Nephron progenitor cell (in vitro differentiated cells): ENCODE results near the gene RIMBP3C.
A peak's percentile ranks its signal among the peaks of the same experiment; 100 is the strongest.
"Not testable (repeated sequence)": the region's sequence is repeated elsewhere in the genome, so short reads cannot be mapped to it uniquely, and the experiment has no call there.

Source experiments
- DNase-seq: peaks from one replicate; pipeline ENCODE4 v3.0.0; 2021
- H3K27ac Mint-ChIP-seq: 2 replicates; pipeline ENCODE4 v1.8.0; 2021; ENCODE audit warnings: mild to moderate bottlenecking, moderate library complexity, mixed read lengths
- H3K27me3 Mint-ChIP-seq: 2 replicates; pipeline ENCODE4 v1.8.0; 2021; ENCODE audit warnings: mild to moderate bottlenecking, low read depth, mixed read lengths; ENCODE audit not compliant: poor library complexity
- H3K36me3 Mint-ChIP-seq: 2 replicates; pipeline ENCODE4 v1.8.0; 2021; ENCODE audit warnings: low read depth, mixed read lengths
- H3K4me1 Mint-ChIP-seq: 2 replicates; pipeline ENCODE4 v1.8.0; 2021; ENCODE audit warnings: mixed read lengths
- H3K4me3 Mint-ChIP-seq: 2 replicates; pipeline ENCODE4 v1.8.0; 2021; ENCODE audit warnings: mild to moderate bottlenecking, moderate library complexity, mixed read lengths
- H3K9me3 Mint-ChIP-seq: 2 replicates; pipeline ENCODE4 v1.8.0; 2021; ENCODE audit warnings: mild to moderate bottlenecking, moderate library complexity, mixed read lengths

The RIMBP3C gene

DNA sequence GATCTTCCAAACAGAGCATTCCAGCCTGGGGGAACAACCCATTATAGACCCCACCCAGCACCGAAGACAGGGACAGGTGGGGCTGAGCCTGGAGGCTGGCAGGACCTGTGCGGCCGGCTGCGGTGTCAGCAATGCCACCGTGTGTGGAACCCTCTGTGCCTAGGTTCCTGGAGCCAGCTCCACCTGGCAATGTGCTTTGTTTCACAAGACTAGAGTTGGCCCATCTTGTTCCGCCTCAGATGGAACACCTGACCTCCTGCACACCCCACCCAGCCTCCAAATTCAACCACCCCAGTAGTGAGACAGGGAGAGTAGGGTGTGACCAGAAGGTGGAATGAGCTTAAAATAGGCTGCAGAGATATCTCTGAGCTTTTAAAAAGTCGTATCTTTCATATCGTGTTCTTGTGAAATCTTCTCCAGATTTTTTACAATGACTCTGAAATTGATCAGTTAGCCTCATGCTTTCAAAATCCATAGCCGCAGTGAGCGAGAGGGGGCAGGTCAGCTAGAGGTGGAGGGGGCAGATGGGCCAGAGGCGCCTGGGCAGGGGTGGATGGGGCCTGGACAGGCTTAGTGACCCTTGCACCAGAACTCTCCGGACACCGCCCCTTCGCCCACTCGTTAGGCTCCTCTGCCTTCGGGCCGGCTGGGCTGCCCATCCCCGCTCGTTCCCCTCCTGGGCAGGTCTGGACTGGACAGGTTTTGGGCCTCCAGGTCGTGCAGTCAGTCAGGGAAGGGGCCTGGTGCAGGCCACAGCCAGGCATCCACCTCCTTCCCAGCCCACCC lies 18.2 kb downstream of the RIMBP3C start:
- H3K27ac Mint-ChIP-seq, H3K9me3 Mint-ChIP-seq, H3K36me3 Mint-ChIP-seq, H3K27me3 Mint-ChIP-seq, H3K4me1 Mint-ChIP-seq, H3K4me3 Mint-ChIP-seq, DNase-seq: not testable (repeated sequence)

DNA sequence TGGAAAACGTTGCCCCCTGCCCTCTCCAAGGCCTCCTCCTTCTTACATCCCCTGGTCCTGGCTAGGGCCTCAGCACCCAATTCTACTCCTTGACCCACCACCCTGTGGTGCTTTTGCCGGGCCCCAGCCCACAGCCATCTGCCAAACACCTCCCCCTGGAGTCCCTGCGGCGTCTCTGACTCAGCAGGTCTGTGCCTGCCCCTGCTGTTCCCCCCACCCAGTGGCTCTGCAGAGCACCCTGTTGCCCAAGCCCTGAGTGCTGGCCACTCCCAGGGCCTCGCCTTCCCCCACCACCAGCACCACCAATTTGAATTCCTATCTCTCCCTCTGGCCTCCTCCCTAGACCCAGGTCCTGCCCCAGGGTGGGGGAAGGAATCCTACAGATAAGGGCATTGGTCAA lies 19.7 kb downstream of the RIMBP3C start:
- not testable (repeated sequence) for H3K36me3 Mint-ChIP-seq, H3K9me3 Mint-ChIP-seq, H3K4me3 Mint-ChIP-seq, DNase-seq, H3K27ac Mint-ChIP-seq, H3K27me3 Mint-ChIP-seq, H3K4me1 Mint-ChIP-seq

DNA sequence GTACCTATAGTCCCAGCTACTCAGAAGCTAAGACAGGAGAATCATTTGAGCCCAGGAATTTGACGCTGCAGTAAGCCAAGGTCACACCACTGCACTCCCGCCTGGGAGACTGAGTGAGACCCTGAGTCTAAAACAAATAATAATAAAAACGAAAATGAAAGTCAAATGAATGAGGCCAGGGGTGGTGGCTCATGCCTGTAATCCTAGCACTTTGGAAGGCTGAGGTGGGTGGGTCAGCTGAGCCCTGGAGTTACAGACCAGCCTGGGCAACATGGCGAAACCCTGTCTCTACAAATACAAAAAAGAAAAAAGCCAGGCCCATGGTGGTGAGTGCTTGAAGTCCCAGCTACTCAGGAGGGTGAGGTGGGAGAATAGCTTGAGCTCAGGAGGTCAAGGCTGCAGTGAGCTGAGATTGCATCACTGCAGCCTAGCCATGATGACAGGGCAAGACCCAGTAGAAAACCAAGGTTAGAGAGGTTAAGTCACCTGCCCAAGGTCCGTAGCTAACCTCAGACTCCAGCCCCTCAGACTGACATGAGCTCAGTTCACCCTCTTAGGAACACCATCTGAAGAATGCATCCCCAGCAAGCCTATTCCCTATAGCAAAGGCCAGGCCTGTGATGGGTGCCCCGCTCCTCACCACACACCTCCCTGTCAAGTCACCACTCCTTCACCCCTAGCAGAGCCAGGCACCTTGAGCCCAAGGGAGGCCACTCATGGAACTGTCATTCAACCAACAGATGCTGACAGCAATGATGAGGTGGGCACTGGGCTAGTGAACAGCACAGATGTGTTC lies 24.4 kb downstream of the RIMBP3C start:
- H3K27me3 Mint-ChIP-seq, H3K36me3 Mint-ChIP-seq, H3K4me1 Mint-ChIP-seq, H3K9me3 Mint-ChIP-seq, H3K27ac Mint-ChIP-seq, DNase-seq, H3K4me3 Mint-ChIP-seq: not testable (repeated sequence)

DNA sequence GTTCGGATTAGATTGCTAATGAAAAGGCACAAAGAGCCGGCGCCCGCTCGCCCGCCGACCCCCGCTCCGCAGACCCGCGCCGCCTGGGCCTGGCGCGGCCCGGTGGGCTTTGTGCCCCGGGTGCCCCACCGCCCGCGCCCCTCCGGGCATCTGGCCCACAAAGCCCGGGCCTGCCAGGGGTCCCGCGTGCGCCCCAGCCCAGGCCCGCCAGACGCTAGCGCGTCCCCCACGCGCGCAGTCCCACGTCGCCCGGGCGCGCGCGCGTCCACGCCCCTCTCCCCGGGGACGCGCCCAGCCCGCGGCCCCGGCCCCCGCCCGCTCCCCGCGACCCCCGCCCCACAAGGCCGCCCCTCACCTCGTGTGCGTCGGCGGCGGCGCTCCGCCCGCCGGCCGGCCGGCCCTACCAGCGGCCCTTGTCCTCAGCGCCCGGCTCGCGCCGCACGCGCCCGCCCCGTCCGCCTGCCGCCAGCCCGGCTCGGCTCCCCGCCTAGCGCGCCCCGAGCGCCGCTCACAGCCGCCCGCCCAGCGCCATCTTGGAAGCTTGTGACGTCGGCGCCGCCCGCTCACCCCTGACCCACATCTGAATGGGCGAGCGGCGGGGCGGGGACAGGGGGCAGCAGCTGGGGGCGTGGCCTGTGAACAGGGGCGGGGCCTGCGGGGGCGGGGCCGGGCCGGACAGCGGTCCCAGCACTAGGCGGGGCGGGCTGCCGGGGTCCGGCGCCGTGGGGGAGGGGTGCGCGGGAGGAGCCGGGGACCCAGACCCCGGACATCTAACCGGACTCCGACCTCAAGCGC lies 34.1 kb downstream of the RIMBP3C start:
- not testable (repeated sequence) for H3K27ac Mint-ChIP-seq, H3K27me3 Mint-ChIP-seq, H3K9me3 Mint-ChIP-seq, H3K36me3 Mint-ChIP-seq, DNase-seq, H3K4me3 Mint-ChIP-seq, H3K4me1 Mint-ChIP-seq

DNA sequence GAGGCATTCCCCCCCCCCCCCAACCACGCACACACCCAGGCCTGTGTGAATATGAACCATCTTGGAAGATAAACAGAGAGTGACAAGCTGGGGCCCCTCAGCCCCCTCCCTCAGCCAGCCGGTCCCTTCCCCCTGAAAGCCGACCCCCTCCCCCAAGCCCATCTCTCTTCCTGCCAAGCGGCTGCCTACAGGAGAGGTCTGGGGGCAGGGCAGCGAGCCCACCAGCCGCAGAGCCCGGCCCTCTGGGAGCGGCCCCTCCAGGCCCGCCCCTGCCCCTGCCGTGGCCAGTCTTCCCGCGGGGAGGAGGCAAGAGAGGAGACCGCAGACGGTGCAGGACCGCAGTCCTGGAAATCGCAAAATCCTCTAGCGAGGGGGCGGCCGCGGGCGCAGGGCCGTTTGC lies 34.7 kb downstream of the RIMBP3C start:
- DNase-seq, H3K36me3 Mint-ChIP-seq, H3K27me3 Mint-ChIP-seq, H3K4me1 Mint-ChIP-seq, H3K27ac Mint-ChIP-seq, H3K9me3 Mint-ChIP-seq, H3K4me3 Mint-ChIP-seq: not testable (repeated sequence)

DNA sequence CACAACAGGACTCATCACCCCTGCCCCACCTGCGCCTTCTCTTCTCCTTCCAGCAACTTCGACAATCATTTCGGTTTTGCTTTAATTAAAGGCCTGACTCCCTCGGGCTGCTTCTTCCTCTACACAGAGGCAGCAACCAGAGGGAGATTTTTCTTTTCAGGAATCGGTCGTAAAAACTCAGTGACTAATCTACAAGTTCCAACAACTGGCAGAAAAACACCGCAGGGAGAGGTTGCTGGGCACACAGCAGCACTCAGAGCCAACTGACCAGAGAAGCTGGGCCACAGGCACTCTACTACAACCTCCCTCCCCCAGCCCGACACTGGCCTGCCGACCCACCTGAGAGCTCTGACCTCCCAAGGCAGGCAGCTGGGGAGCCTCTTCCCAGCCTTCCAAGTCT lies 36.0 kb downstream of the RIMBP3C start:
- not testable (repeated sequence) for H3K9me3 Mint-ChIP-seq, H3K36me3 Mint-ChIP-seq, H3K4me1 Mint-ChIP-seq, H3K27me3 Mint-ChIP-seq, DNase-seq, H3K27ac Mint-ChIP-seq, H3K4me3 Mint-ChIP-seq

DNA sequence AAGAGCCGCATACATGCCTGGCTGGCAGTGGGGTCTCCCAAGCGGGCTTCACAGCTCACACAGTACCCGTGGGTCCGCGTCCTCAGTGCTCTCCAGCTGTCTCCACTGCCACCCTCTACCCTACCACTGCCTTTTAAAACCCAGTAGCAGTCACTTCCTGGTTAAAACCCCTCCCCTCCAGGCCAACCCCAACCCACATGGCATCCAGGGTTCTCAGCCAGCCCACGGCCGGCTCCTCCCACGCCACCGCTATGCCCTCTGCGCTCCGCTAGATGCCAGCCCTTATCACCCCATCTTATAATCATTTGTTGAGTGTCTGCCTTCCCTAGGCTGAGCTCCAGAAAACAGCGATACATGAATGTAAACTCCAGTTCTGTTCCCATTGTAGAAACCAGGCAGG lies 37.1 kb downstream of the RIMBP3C start:
- H3K27me3 Mint-ChIP-seq, H3K4me1 Mint-ChIP-seq, H3K4me3 Mint-ChIP-seq, H3K9me3 Mint-ChIP-seq, DNase-seq, H3K27ac Mint-ChIP-seq, H3K36me3 Mint-ChIP-seq: not testable (repeated sequence)

DNA sequence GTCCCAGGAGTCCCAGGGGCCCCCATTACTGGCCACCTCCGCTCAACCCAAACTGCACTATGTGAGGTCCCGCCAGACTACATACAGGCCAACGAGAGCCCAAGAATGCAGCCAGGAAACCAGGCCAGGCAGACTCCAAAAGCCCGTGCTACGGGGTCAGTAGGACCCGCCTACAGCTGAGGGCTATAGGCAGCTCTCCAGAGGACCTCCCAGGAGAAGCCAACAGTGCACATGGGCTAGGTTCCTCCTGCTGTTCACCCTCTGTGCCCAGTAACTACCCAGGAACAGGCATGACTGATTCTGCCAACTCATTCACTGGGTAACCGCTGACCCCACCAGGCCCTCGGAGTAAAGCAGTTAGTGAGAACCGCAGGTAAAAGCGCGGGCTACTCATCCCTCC lies 39.2 kb downstream of the RIMBP3C start:
- not testable (repeated sequence) for H3K4me3 Mint-ChIP-seq, H3K9me3 Mint-ChIP-seq, H3K27ac Mint-ChIP-seq, H3K36me3 Mint-ChIP-seq, H3K27me3 Mint-ChIP-seq, H3K4me1 Mint-ChIP-seq
- DNase-seq = peak; percentile 0

DNA sequence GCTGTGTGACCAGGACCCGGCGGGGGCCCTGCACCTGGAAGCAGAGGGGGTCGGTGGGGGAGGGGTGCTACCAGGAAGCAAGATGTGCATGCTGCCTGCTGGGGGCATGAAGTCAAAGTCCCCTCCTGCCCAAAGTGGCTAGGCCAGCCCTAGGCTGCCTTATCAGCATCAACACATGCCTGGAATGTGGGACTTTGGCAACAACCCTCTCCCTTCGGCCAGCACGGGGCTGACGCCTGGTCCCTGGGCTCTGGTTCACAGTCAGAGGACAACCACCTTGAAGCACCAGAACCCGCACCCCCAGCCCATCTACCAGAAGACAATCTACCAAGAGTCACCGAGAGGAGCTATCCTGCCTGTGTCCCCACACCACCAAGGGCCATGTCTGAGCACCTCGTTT lies 40.9 kb downstream of the RIMBP3C start:
- H3K4me1 Mint-ChIP-seq, H3K36me3 Mint-ChIP-seq, DNase-seq, H3K9me3 Mint-ChIP-seq, H3K27me3 Mint-ChIP-seq, H3K4me3 Mint-ChIP-seq, H3K27ac Mint-ChIP-seq: not testable (repeated sequence)

DNA sequence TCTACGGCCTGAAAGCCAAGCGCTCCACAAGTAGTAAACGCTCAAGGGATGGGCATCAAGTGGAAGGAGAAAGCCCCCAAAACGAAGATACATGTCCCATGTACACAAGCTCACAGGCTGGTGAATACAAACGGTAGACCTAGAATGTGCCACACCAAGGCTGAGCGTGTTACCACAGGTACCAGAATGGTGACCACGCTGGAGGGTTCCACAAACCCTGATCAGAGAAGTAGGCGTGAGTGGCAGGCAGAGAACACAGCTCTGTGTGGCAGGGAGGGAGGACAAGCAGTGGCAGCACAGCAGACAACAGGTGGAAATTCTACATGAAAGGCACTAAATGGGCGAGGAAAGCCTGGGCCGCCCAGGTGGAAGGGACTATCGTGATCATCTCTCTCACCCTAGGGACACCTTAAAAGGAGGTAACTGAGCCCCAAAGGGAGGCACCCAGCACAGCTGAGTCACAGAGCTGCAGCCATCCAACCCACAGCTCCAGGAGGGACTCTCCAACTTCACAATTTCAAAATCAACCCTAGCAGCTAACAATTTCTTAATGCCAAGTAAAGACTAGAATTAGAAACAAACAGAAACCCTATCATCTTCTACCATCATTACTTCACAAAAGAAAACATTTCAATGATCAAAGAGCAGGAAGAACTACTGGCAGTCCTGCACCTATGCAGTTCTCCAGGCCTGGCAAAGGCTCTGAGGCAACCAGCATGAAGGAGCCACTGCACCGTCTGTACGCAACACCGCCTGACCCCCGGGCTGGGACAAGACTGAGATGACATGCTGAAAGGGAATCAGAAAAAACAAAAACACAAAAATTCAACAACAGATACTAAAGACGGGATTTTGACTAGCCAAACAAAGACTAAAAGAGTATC lies 51.4 kb downstream of the RIMBP3C start:
- not testable (repeated sequence) for H3K4me1 Mint-ChIP-seq, H3K27ac Mint-ChIP-seq, H3K9me3 Mint-ChIP-seq, H3K4me3 Mint-ChIP-seq, H3K27me3 Mint-ChIP-seq, H3K36me3 Mint-ChIP-seq, DNase-seq

DNA sequence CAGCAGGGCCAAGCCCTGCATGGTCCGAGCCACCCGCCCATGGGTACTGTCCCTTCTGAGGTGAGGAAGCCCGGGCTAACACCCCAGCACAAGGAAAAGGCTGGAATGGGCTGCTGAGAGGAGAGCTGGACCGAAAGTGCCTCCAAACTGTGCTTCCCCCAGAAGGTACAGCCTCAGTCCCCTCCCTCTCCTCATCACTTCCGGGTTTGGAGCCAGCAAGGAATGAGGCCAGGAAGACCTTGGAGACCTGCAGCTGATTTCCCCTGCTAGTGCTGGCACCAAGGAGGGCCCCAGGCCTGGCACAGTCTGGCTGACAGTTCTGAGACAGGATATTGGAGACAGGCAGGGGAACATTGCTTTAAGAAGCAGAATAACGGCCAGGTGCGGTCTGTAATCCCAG lies 52.8 kb downstream of the RIMBP3C start:
- H3K27ac Mint-ChIP-seq, H3K27me3 Mint-ChIP-seq, H3K9me3 Mint-ChIP-seq, H3K4me1 Mint-ChIP-seq, H3K36me3 Mint-ChIP-seq, DNase-seq, H3K4me3 Mint-ChIP-seq: not testable (repeated sequence)

DNA sequence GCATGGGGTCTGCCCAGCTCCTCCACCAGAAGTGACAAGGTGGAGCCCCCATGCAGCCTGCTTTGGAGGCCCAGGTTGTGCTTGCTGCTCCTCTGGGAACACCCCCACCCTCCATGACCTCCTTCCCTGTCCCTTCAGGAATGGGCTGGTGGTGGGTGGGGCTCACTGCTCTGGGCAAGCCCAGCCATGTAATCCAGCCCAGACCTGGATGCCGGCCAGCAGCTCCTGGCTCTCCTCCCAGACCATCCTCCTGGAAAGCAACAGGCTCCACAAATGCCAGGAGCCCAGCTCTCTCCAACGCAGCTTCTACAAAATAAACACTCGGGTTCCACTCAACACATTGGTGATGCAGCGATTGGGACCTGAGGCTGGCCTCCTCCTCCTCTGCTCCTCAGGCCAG lies 53.3 kb downstream of the RIMBP3C start:
- not testable (repeated sequence) for H3K4me1 Mint-ChIP-seq, H3K4me3 Mint-ChIP-seq, H3K27me3 Mint-ChIP-seq, DNase-seq, H3K27ac Mint-ChIP-seq, H3K9me3 Mint-ChIP-seq, H3K36me3 Mint-ChIP-seq
